ENCODE data around the gene GRK1. TPM values are rescaled to one million over a fixed set of nuclear protein-coding genes. Genes with fewer than 3 reads are reported as not detected.
"Not testable (repeated sequence)": the region's sequence is repeated elsewhere in the genome, so short reads cannot be mapped to it uniquely, and the experiment has no call there.

GRK1 gene
- total and polyA plus RNA-seq, 2 of the 4 experiments (the other 2 are of a cell fraction), result not detected

- H4K20me1 ChIP-seq (ENCODE audit: insufficient read depth, low read length); dilution Hi-C loops (cut with HindIII; ENCODE audit: low sequenced_read_pairs, unreplicated experiment); H2BK20ac ChIP-seq (ENCODE audit: low read depth, low read length); H2BK5ac ChIP-seq (ENCODE audit: low read depth, low read length, poor library complexity, severe bottlenecking); BruUV-seq (replicated peaks); DNase-seq; H3K36me3 ChIP-seq (ENCODE audit: control insufficient read depth, insufficient read depth, low read length); H3K79me1 ChIP-seq (ENCODE audit: low read depth in 1 of 2, low read length in 2 of 2); H3K18ac ChIP-seq (ENCODE audit: low read depth, low read length); H4K8ac ChIP-seq (ENCODE audit: low read depth in 2 of 2, low read length in 2 of 2); H3K56ac ChIP-seq (ENCODE audit: extremely low read depth, insufficient read depth, low read length); H3K23ac ChIP-seq (ENCODE audit: low read depth, low read length); H3K9ac ChIP-seq (ENCODE audit: low read depth, low read length); H3K9me3 ChIP-seq (ENCODE audit: control insufficient read depth, insufficient read depth, low read length); H2AFZ ChIP-seq (replicated peaks; ENCODE audit: low read length, poor library complexity); H3K4ac ChIP-seq (ENCODE audit: low read depth, low read length); H3K27ac ChIP-seq (ENCODE audit: insufficient read depth, low read length); CTCF ChIA-PET; H3K4me2 ChIP-seq (ENCODE audit: low read depth, low read length); H3K14ac ChIP-seq (replicated peaks; ENCODE audit: low read depth, low read length); H4K91ac ChIP-seq (ENCODE audit: insufficient read depth, low read depth, low read length); POLR2A ChIA-PET (ENCODE audit: unreplicated experiment); ATAC-seq (ENCODE audit: low read depth); H4K5ac ChIP-seq (ENCODE audit: low read depth, low read length); H3K9me1 ChIP-seq (ENCODE audit: insufficient read depth, low read length); H2BK120ac ChIP-seq (ENCODE audit: low read depth, low read length); H2AK5ac ChIP-seq (ENCODE audit: low read depth, low read length); H2AK9ac ChIP-seq (replicated peaks; ENCODE audit: low read depth, low read length, poor library complexity); H2BK15ac ChIP-seq (ENCODE audit: low read depth, low read length); in situ Hi-C loops (cut with MboI; ENCODE audit: low sequenced_read_pairs); H3K4me1 ChIP-seq (ENCODE audit: control insufficient read depth, insufficient read depth, low read length); H3K4me3 ChIP-seq (ENCODE audit: insufficient read depth, low read depth, low read length); intact Hi-C loops (cut with micrococcal nuclease): not testable (repeated sequence)
- 20% methylated on average over 1 of the region's 75 CpGs; no CpG with 5 or more reads in 1 of the 2 experiments for WGBS, 2 experiments (ENCODE audit: extremely low coverage in 2 of 2, insufficient read length in 1 of 2)
- H3K27me3 ChIP-seq (ENCODE audit: control insufficient read depth, insufficient read depth, low read length), result peaks cover 24% of the 10 kb centered on the region
Observed at GRCh38 chr13:113725329-113726105, 58.5 kb downstream of the GRK1 start.

DNA sequence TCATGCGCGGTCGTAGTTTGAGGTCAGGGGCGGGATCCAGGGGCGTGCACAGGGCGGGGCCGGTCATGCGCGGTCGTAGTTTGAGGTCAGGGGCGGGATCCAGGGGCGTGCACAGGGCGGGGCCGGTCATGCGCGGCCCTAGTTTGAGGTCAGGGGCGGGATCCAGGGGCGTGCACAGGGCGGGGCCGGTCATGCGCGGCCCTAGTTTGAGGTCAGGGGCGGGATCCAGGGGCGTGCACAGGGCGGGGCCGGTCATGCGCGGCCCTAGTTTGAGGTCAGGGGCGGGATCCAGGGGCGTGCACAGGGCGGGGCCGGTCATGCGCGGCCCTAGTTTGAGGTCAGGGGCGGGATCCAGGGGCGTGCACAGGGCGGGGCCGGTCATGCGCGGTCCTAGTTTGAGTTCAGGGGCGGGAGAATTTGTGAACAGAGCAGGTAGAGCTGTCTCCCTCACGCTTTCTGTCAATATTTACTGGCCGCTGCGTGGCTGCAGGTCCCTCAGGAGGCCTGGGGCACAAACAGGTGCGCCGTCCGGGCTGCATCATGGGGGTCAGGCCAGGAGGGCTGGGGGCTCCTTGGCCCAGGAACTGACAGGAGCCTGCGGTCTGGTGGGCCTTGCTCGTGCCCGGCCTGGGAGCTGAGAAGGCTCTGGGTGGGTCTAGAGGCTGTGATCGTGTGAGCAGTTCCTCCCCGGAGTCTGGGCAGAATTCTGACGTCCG is 59.2 kb downstream of the GRK1 start:
- CTCF ChIA-PET, result interaction anchor here (0.6 kb wide), 1 partner anchor 380 kb away, joined by 3 read pairs; no protein-coding TSS in a partner anchor
- H2AK9ac ChIP-seq (replicated peaks; ENCODE audit: low read depth, low read length, poor library complexity), result peak overlapping the region; percentile 28
- POLR2A ChIA-PET (ENCODE audit: unreplicated experiment); H2BK15ac ChIP-seq (ENCODE audit: low read depth, low read length); H4K91ac ChIP-seq (ENCODE audit: insufficient read depth, low read depth, low read length); H3K27ac ChIP-seq (ENCODE audit: insufficient read depth, low read length); DNase-seq; H3K23ac ChIP-seq (ENCODE audit: low read depth, low read length); ATAC-seq (ENCODE audit: low read depth); H3K4me3 ChIP-seq (ENCODE audit: insufficient read depth, low read depth, low read length); H4K8ac ChIP-seq (ENCODE audit: low read depth in 2 of 2, low read length in 2 of 2); H3K4ac ChIP-seq (ENCODE audit: low read depth, low read length); H3K18ac ChIP-seq (ENCODE audit: low read depth, low read length); H3K9me1 ChIP-seq (ENCODE audit: insufficient read depth, low read length); in situ Hi-C loops (cut with MboI; ENCODE audit: low sequenced_read_pairs); dilution Hi-C loops (cut with HindIII; ENCODE audit: low sequenced_read_pairs, unreplicated experiment); BruUV-seq (replicated peaks); H4K5ac ChIP-seq (ENCODE audit: low read depth, low read length); H2AK5ac ChIP-seq (ENCODE audit: low read depth, low read length); H3K4me2 ChIP-seq (ENCODE audit: low read depth, low read length); H3K79me1 ChIP-seq (ENCODE audit: low read depth in 1 of 2, low read length in 2 of 2); H3K4me1 ChIP-seq (ENCODE audit: control insufficient read depth, insufficient read depth, low read length); H2BK5ac ChIP-seq (ENCODE audit: low read depth, low read length, poor library complexity, severe bottlenecking); H3K9me3 ChIP-seq (ENCODE audit: control insufficient read depth, insufficient read depth, low read length); H3K36me3 ChIP-seq (ENCODE audit: control insufficient read depth, insufficient read depth, low read length); H2BK120ac ChIP-seq (ENCODE audit: low read depth, low read length); H3K9ac ChIP-seq (ENCODE audit: low read depth, low read length); intact Hi-C loops (cut with micrococcal nuclease); H4K20me1 ChIP-seq (ENCODE audit: insufficient read depth, low read length); H2BK20ac ChIP-seq (ENCODE audit: low read depth, low read length); H3K56ac ChIP-seq (ENCODE audit: extremely low read depth, insufficient read depth, low read length); H3K14ac ChIP-seq (replicated peaks; ENCODE audit: low read depth, low read length): not testable (repeated sequence)
- peak overlapping the region; percentile 61 for H2AFZ ChIP-seq (replicated peaks; ENCODE audit: low read length, poor library complexity)
- peaks cover 32% of the 10 kb centered on the region for H3K27me3 ChIP-seq (ENCODE audit: control insufficient read depth, insufficient read depth, low read length)
- WGBS, 2 experiments (ENCODE audit: extremely low coverage in 2 of 2, insufficient read length in 1 of 2), result 66% methylated on average over 4 of the region's 54 CpGs; no CpG with 5 or more reads in 1 of the 2 experiments

All from IMR-90 (cell line).